Fibroblast of the aortic adventitia (primary cell): ENCODE measurements around the gene EDIL3. TPM values are rescaled to one million over a fixed set of nuclear protein-coding genes. Genes with fewer than 3 reads are reported as not detected.
"Not testable (repeated sequence)": the region's sequence is repeated elsewhere in the genome, so short reads cannot be mapped to it uniquely, and the experiment has no call there.

Source experiments
- DNase-seq: peaks from one replicate; pipeline ENCODE4 v3.0.0-alpha.2; 2010; ENCODE audit warnings: low read depth
- H3K4me3 ChIP-seq: 2 replicates; pipeline ENCODE4 v1.5.1; 2011; ENCODE audit warnings: low read depth, mild to moderate bottlenecking, control low read depth, low read length, moderate library complexity
- CTCF ChIP-seq: IDR thresholded peaks from 2 replicates; pipeline ENCODE4 v1.5.1; 2011; ENCODE audit warnings: mild to moderate bottlenecking, low read length, control low read depth, inconsistent platforms; ENCODE audit not compliant: insufficient read depth
- total RNA-seq: library from RNA; depleted of rRNA; stranded (reverse); fragments of >200 nt; gene quantifications from 2 replicates; pipeline ENCODE4 v1.2.3, GENCODE V29; 2012; ENCODE audit warnings: low replicate concordance

EDIL3 gene
- total RNA-seq, 1 donor: 248 TPM

GRCh38 chr5:84197538-84197937 is 187.1 kb downstream of the EDIL3 start:
- DNase-seq: no peak
- no peak overlapping the region for H3K4me3 ChIP-seq
- no peak for TF ChIP-seq CTCF

- peak; percentile 21 for DNase-seq
- no peak for TF ChIP-seq CTCF
- H3K4me3 ChIP-seq: no peak overlapping the region
Observed at GRCh38 chr5:84191281-84191680, 193.4 kb downstream of the EDIL3 start.

GRCh38 chr5:84184857-84185256 is 199.8 kb downstream of the EDIL3 start:
- no peak for TF ChIP-seq CTCF
- H3K4me3 ChIP-seq: no peak overlapping the region
- DNase-seq: no peak

GRCh38 chr5:84181093-84181492 is 203.6 kb downstream of the EDIL3 start:
- no peak for TF ChIP-seq CTCF
- no peak overlapping the region for H3K4me3 ChIP-seq
- DNase-seq: peak; percentile 12

GRCh38 chr5:84168841-84169240 is 215.8 kb downstream of the EDIL3 start:
- no peak overlapping the region for H3K4me3 ChIP-seq
- no peak for TF ChIP-seq CTCF
- DNase-seq: no peak

GRCh38 chr5:84163671-84164070 is 221.0 kb downstream of the EDIL3 start:
- no peak for TF ChIP-seq CTCF
- no peak for DNase-seq
- H3K4me3 ChIP-seq: no peak overlapping the region

GRCh38 chr5:84162695-84163094 is 222.0 kb downstream of the EDIL3 start:
- TF ChIP-seq CTCF: no peak
- DNase-seq: no peak
- no peak overlapping the region for H3K4me3 ChIP-seq

- DNase-seq, H3K4me3 ChIP-seq: not testable (repeated sequence)
Observed at GRCh38 chr5:84160650-84161049, 224.0 kb downstream of the EDIL3 start.
